HepG2 (cell line): ENCODE results near the gene ACBD6. TPM values are rescaled to one million over a fixed set of nuclear protein-coding genes. Genes with fewer than 3 reads are reported as not detected.

Experiments used
- ATM ChIP-seq: fragments of 450-650 bp; IDR thresholded peaks from 2 replicates; pipeline ENCODE4 v1.7.1; 2017; ENCODE audit warnings: mild to moderate bottlenecking, borderline replicate concordance
- CENPT ChIP-seq: sonication (generic); formaldehyde crosslinking; IDR thresholded peaks from 2 replicates; pipeline ENCODE4 v1.8.0; 2022; ENCODE audit warnings: low read depth, mild to moderate bottlenecking, moderate library complexity, missing genetic modification reagents
- HIVEP1 ChIP-seq: sonication (generic); formaldehyde crosslinking; IDR thresholded peaks from 2 replicates; pipeline ENCODE4 v1.4.0; 2020; ENCODE audit warnings: mild to moderate bottlenecking, missing genetic modification reagents
- MED13 ChIP-seq: sonication (generic); formaldehyde crosslinking; IDR thresholded peaks from 2 replicates; pipeline ENCODE4 v1.5.0; 2020; ENCODE audit warnings: missing genetic modification reagents
- MTA1 ChIP-seq: sonication (generic); formaldehyde crosslinking; IDR thresholded peaks from 2 replicates; pipeline ENCODE4 v1.4.0; 2020; ENCODE audit warnings: missing genetic modification reagents, mild to moderate bottlenecking, borderline replicate concordance
- MZF1 ChIP-seq: sonication (generic); formaldehyde crosslinking; IDR thresholded peaks from 2 replicates; pipeline ENCODE4 v1.8.1; 2023; ENCODE audit warnings: mild to moderate bottlenecking, missing genetic modification reagents, borderline replicate concordance
- PAWR ChIP-seq: sonication (generic); formaldehyde crosslinking; IDR thresholded peaks from 2 replicates; pipeline ENCODE4 v1.4.0; 2020; ENCODE audit warnings: missing genetic modification reagents, mild to moderate bottlenecking, borderline replicate concordance
- PHB2 ChIP-seq: fragments of 450-650 bp; IDR thresholded peaks from 2 replicates; pipeline ENCODE4 v1.6.1; 2018; ENCODE audit not compliant: partially characterized antibody
- PHF5A ChIP-seq: IDR thresholded peaks from one replicate; pipeline ENCODE4 v1.6.1; 2018; ENCODE audit warnings: low read depth, missing genetic modification reagents; ENCODE audit not compliant: unreplicated experiment
- REL ChIP-seq: sonication (generic); formaldehyde crosslinking; conservative IDR thresholded peaks from 2 replicates; pipeline ENCODE4 v1.8.0; 2022; ENCODE audit warnings: mild to moderate bottlenecking, missing genetic modification reagents, moderate library complexity
- SMARCC2 ChIP-seq: fragments of 450-650 bp; IDR thresholded peaks from 2 replicates; pipeline ENCODE4 v1.6.1; 2017; ENCODE audit warnings: antibody characterized with exemption, mild to moderate bottlenecking
- SUZ12 ChIP-seq: fragments of 150-350 bp; IDR thresholded peaks from 2 replicates; pipeline ENCODE4 v1.6.1; 2014; ENCODE audit warnings: low read depth, low read length
- ZKSCAN1 ChIP-seq: fragments of 150-350 bp; IDR thresholded peaks from 2 replicates; pipeline ENCODE4 v1.6.1; 2014; ENCODE audit warnings: low read length
- ZNF549 ChIP-seq: sonication (generic); formaldehyde crosslinking; IDR thresholded peaks from 2 replicates; pipeline ENCODE4 v1.5.0; 2020; ENCODE audit warnings: missing genetic modification reagents
- ZNF747 ChIP-seq: sonication (generic); formaldehyde crosslinking; IDR thresholded peaks from 2 replicates; pipeline ENCODE4 v1.8.1; 2023; ENCODE audit warnings: missing genetic modification reagents, mild to moderate bottlenecking, borderline replicate concordance
- ZNF780A ChIP-seq: sonication (generic); formaldehyde crosslinking; IDR thresholded peaks from 2 replicates; pipeline ENCODE4 v1.8.0; 2022; ENCODE audit warnings: mild to moderate bottlenecking, missing genetic modification reagents, moderate library complexity
- polyA plus RNA-seq, 8 experiments: library from polyadenylated mRNA; depleted of rRNA in 3 of 8; stranded (reverse) in 7 of 8; unstranded in 1 of 8; fragments of >200 nt; fragmentation: Illumina TruSeq in 4 of 8; extraction: Trizol in 4 of 8; gene quantifications; 2 replicates each; pipeline versions ENCODE4 v1.2.1 to v1.2.3, GENCODE V29; 2011 to 2016; ENCODE audit warnings: low read depth in 4 of 8, missing spikeins in 1 of 8, mixed read lengths in 1 of 8; ENCODE audit not compliant: insufficient read depth in 1 of 8
- total RNA-seq, 5 experiments: library from RNA; depleted of rRNA; stranded (reverse); fragments of >200 nt; fragmentation: Illumina TruSeq; extraction: Trizol; gene quantifications; 2 replicates each; pipeline ENCODE4 v1.2.3, GENCODE V29; 2016; ENCODE audit warnings: low read depth in 1 of 5
- TF ChIP-seq, protein P1 (sequence below): sonication (generic); formaldehyde crosslinking; IDR thresholded peaks from 2 replicates; pipeline ENCODE4 v1.5.1; 2020; ENCODE audit warnings: missing genetic modification reagents, mild to moderate bottlenecking, borderline replicate concordance
- TF ChIP-seq, protein P2 (sequence below): sonication (generic); formaldehyde crosslinking; IDR thresholded peaks from 2 replicates; pipeline ENCODE4 v1.5.1; 2020; ENCODE audit warnings: missing genetic modification reagents, mild to moderate bottlenecking, borderline replicate concordance
- TF ChIP-seq, protein P3 (sequence below): sonication (generic); formaldehyde crosslinking; conservative IDR thresholded peaks from 2 replicates; pipeline ENCODE4 v1.4.0; 2020; ENCODE audit warnings: missing genetic modification reagents
- TF ChIP-seq, protein P4 (sequence below): sonication (generic); formaldehyde crosslinking; IDR thresholded peaks from 2 replicates; pipeline ENCODE4 v1.8.1; 2022; ENCODE audit warnings: mild to moderate bottlenecking, missing genetic modification reagents
- TF ChIP-seq, protein P5 (sequence below): sonication (generic); formaldehyde crosslinking; IDR thresholded peaks from 2 replicates; pipeline ENCODE4 v1.8.0; 2022; ENCODE audit warnings: mild to moderate bottlenecking, missing genetic modification reagents, borderline replicate concordance

Gene ACBD6
- total and polyA plus RNA-seq, 2 of the 13 experiments (the other 11 are each of a cell fraction or from before 2014, with no cell fraction given): 33.5 to 47.2 TPM

GRCh38 chr1:180502361-180503279, at the start of gene ACBD6 (continued):
- TF ChIP-seq, protein P1, sequence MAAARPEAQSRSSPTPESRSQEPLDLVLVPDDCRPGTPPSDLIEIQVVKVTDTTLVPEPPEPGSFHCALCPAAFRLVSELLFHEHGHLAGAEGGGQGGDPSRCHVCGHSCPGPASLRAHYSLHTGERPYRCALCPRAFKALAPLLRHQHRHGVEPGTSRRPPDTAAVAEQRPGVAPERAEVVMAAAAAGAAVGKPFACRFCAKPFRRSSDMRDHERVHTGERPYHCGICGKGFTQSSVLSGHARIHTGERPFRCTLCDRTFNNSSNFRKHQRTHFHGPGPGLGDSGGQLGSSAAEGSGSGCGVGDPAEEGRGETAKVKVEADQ: peak; percentile 73; the same call in 1 of the 2 replicates
- TF ChIP-seq PHB2: no peak
- TF ChIP-seq MTA1 (CRISPR knock-in tag): peak; percentile 88; the same call in 1 of the 2 replicates
- no peak for TF ChIP-seq PHF5A
- TF ChIP-seq CENPT (CRISPR knock-in tag): peak; percentile 95
- no peak for TF ChIP-seq SUZ12
- peak; percentile 53; the same call in 1 of the 2 replicates for TF ChIP-seq HIVEP1 (CRISPR knock-in tag)
- TF ChIP-seq SMARCC2: no peak
- TF ChIP-seq ATM: no peak
- TF ChIP-seq ZNF747: peak; percentile 16; the same call in 1 of the 2 replicates
- TF ChIP-seq, protein P2, sequence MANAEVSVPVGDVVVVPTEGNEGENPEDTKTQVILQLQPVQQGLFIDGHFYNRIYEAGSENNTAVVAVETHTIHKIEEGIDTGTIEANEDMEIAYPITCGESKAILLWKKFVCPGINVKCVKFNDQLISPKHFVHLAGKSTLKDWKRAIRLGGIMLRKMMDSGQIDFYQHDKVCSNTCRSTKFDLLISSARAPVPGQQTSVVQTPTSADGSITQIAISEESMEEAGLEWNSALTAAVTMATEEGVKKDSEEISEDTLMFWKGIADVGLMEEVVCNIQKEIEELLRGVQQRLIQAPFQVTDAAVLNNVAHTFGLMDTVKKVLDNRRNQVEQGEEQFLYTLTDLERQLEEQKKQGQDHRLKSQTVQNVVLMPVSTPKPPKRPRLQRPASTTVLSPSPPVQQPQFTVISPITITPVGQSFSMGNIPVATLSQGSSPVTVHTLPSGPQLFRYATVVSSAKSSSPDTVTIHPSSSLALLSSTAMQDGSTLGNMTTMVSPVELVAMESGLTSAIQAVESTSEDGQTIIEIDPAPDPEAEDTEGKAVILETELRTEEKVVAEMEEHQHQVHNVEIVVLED (CRISPR knock-in tag): peak; percentile 92
- no peak; the same call in none of the 2 replicates for TF ChIP-seq MED13
- no peak; the same call in 1 of the 2 replicates for TF ChIP-seq MZF1 (CRISPR knock-in tag)
- no peak for TF ChIP-seq PAWR (CRISPR knock-in tag)
- peak; percentile 95 for TF ChIP-seq REL
- TF ChIP-seq, protein P3, sequence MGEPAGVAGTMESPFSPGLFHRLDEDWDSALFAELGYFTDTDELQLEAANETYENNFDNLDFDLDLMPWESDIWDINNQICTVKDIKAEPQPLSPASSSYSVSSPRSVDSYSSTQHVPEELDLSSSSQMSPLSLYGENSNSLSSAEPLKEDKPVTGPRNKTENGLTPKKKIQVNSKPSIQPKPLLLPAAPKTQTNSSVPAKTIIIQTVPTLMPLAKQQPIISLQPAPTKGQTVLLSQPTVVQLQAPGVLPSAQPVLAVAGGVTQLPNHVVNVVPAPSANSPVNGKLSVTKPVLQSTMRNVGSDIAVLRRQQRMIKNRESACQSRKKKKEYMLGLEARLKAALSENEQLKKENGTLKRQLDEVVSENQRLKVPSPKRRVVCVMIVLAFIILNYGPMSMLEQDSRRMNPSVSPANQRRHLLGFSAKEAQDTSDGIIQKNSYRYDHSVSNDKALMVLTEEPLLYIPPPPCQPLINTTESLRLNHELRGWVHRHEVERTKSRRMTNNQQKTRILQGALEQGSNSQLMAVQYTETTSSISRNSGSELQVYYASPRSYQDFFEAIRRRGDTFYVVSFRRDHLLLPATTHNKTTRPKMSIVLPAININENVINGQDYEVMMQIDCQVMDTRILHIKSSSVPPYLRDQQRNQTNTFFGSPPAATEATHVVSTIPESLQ (CRISPR knock-in tag): 0 out of 2 replicates have a peak, but pooled peaks have one; percentile 36
- TF ChIP-seq ZNF549 (CRISPR knock-in tag): peak; percentile 86; the same call in 1 of the 2 replicates
- TF ChIP-seq, protein P4, sequence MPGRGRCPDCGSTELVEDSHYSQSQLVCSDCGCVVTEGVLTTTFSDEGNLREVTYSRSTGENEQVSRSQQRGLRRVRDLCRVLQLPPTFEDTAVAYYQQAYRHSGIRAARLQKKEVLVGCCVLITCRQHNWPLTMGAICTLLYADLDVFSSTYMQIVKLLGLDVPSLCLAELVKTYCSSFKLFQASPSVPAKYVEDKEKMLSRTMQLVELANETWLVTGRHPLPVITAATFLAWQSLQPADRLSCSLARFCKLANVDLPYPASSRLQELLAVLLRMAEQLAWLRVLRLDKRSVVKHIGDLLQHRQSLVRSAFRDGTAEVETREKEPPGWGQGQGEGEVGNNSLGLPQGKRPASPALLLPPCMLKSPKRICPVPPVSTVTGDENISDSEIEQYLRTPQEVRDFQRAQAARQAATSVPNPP (CRISPR knock-in tag): peak; percentile 98; the same call in 1 of the 2 replicates
- no peak for TF ChIP-seq ZKSCAN1
- peak; percentile 94; the same call in 1 of the 2 replicates for TF ChIP-seq ZNF780A
- TF ChIP-seq, protein P5, sequence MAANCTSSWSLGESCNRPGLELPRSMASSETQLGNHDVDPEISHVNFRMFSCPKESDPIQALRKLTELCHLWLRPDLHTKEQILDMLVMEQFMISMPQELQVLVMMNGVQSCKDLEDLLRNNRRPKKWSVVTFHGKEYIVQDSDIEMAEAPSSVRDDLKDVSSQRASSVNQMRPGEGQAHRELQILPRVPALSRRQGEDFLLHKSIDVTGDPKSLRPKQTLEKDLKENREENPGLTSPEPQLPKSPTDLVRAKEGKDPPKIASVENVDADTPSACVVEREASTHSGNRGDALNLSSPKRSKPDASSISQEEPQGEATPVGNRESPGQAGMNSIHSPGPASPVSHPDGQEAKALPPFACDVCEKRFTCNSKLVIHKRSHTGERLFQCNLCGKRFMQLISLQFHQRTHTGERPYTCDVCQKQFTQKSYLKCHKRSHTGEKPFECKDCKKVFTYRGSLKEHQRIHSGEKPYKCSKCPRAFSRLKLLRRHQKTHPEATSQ (CRISPR knock-in tag): peak; percentile 89; the same call in 1 of the 2 replicates
